Measurements from ENCODE around the gene GABBR2.

DNA sequence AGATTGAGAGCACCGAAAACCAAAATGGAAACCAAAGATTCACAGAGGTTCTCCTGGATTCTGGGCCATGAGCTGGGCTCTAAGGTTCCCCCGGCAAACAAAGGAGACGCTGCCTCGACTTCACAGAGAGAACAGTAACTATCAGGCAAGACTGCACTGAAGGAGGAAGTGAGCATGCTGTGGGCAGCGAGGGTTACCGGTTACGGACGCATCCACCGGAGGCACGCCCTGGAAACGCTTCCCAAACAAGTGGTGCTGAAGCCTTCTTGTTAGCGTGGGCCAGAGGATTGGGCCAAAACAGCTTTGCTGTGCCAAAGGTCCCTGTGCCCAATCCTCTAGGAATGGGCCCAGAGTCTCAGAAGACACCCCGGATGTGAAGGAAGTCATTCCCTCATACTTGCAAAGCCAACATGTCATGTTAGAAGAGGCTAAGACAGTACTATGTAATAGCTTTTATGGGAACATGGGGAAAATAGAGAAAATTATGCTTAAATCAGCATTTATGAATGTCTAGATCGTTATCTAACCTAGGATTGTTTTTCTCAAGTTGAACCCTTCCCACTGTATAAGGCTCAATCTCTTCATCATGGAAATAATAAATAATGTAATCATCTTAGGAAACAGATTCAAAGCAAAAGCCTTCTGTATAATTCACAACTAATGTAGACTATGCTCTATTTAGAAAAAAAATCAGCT is 145.4 kb downstream of the GABBR2 start:
- TF ChIP-seq, protein P1, sequence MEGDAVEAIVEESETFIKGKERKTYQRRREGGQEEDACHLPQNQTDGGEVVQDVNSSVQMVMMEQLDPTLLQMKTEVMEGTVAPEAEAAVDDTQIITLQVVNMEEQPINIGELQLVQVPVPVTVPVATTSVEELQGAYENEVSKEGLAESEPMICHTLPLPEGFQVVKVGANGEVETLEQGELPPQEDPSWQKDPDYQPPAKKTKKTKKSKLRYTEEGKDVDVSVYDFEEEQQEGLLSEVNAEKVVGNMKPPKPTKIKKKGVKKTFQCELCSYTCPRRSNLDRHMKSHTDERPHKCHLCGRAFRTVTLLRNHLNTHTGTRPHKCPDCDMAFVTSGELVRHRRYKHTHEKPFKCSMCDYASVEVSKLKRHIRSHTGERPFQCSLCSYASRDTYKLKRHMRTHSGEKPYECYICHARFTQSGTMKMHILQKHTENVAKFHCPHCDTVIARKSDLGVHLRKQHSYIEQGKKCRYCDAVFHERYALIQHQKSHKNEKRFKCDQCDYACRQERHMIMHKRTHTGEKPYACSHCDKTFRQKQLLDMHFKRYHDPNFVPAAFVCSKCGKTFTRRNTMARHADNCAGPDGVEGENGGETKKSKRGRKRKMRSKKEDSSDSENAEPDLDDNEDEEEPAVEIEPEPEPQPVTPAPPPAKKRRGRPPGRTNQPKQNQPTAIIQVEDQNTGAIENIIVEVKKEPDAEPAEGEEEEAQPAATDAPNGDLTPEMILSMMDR (IDR thresholded peaks at IDR 0.05), result no peak
- TF ChIP-seq POLR2A (IDR thresholded peaks at IDR 0.05), result no peak

Data from right lobe of liver (tissue), 4 donors.